ENCODE results near the gene OIP5. TPM values are rescaled to one million over a fixed set of nuclear protein-coding genes. Genes with fewer than 3 reads are reported as not detected.
"Not testable (repeated sequence)": the region's sequence is repeated elsewhere in the genome, so short reads cannot be mapped to it uniquely, and the experiment has no call there.

Gene OIP5
- total RNA-seq, 2 donors from 2014 or later: 10.5 to 13.1 TPM

- DNase-seq (ENCODE audit: low spot score in 2 of 2); H3K9me3 Mint-ChIP-seq; ATAC-seq: not testable (repeated sequence)
- peaks cover 24 to 43% of the 10 kb centered on the region in 2 donors for H3K36me3 Mint-ChIP-seq
- peak overlapping the region; percentile 94 to 97 for H3K27ac Mint-ChIP-seq
Observed at GRCh38 chr15:41282980-41283652, 49.3 kb downstream of the OIP5 start.

- not testable (repeated sequence) for H3K9me3 Mint-ChIP-seq; DNase-seq (ENCODE audit: low spot score in 2 of 2); ATAC-seq
- Mint-ChIP-seq H3K27ac (peak overlapping the region in 1 of 2 donors; percentile 97), H3K36me3 (peaks cover 23 to 40% of the 10 kb centered on the region in 2 donors)
Observed at GRCh38 chr15:41282436-41282835, 50.0 kb downstream of the OIP5 start.

GRCh38 chr15:41281236-41281635, 51.2 kb downstream of the OIP5 start:
- H3K36me3 Mint-ChIP-seq: peaks cover 16 to 28% of the 10 kb centered on the region in 2 donors
- no peak overlapping the region for H3K27ac Mint-ChIP-seq
- ATAC-seq: no peak

GRCh38 chr15:41279535-41280283, 52.7 kb downstream of the OIP5 start:
- ATAC-seq (no peak), DNase-seq (ENCODE audit: low spot score in 2 of 2) (no peak)
- peaks cover 6 to 14% of the 10 kb centered on the region in 2 donors for H3K36me3 Mint-ChIP-seq
- H3K27ac Mint-ChIP-seq: peak overlapping the region in 1 of 2 donors; percentile 12
- no peaks in the 10 kb centered on the region for H3K9me3 Mint-ChIP-seq

More at GRCh38 chr15:41281236-41281635, 51.2 kb downstream of the OIP5 start:
- no peaks in the 10 kb centered on the region for H3K9me3 Mint-ChIP-seq
- DNase-seq (ENCODE audit: low spot score in 2 of 2): no peak

- Mint-ChIP-seq H3K27ac (no peak overlapping the region), H3K36me3 (peaks cover 0 to under 1% of the 10 kb centered on the region in 2 donors), H3K9me3 (no peaks in the 10 kb centered on the region)
- DNase-seq (ENCODE audit: low spot score in 2 of 2) (no peak), ATAC-seq (no peak)
Observed at GRCh38 chr15:41278319-41278718, 54.1 kb downstream of the OIP5 start.

- no peak for DNase-seq (ENCODE audit: low spot score in 2 of 2)
- no peak for ATAC-seq
- Mint-ChIP-seq H3K36me3 (no peaks in the 10 kb centered on the region), H3K27ac (no peak overlapping the region), H3K9me3 (no peaks in the 10 kb centered on the region)
Observed at GRCh38 chr15:41276831-41277230, 55.6 kb downstream of the OIP5 start.

GRCh38 chr15:41269887-41270286, 62.5 kb downstream of the OIP5 start:
- H3K27ac Mint-ChIP-seq: no peak overlapping the region
- DNase-seq (ENCODE audit: low spot score in 2 of 2): no peak
- no peaks in the 10 kb centered on the region for H3K36me3 Mint-ChIP-seq
- no peak for ATAC-seq
- no peaks in the 10 kb centered on the region for H3K9me3 Mint-ChIP-seq

- no peaks in the 10 kb centered on the region for H3K36me3 Mint-ChIP-seq
- no peaks in the 10 kb centered on the region for H3K9me3 Mint-ChIP-seq
- ATAC-seq: no peak
- DNase-seq (ENCODE audit: low spot score in 2 of 2): no peak
- H3K27ac Mint-ChIP-seq: peak overlapping the region in 1 of 2 donors; percentile 33
Observed at GRCh38 chr15:41263891-41264351, 68.5 kb downstream of the OIP5 start.

- Mint-ChIP-seq H3K36me3 (no peaks in the 10 kb centered on the region), H3K9me3 (no peaks in the 10 kb centered on the region), H3K27ac (no peak overlapping the region)
- DNase-seq (ENCODE audit: low spot score in 2 of 2): no peak
- no peak for ATAC-seq
Observed at GRCh38 chr15:41262571-41262970, 69.8 kb downstream of the OIP5 start.

GRCh38 chr15:41260924-41261323, 71.5 kb downstream of the OIP5 start:
- H3K36me3 Mint-ChIP-seq; H3K27ac Mint-ChIP-seq; ATAC-seq; DNase-seq (ENCODE audit: low spot score in 2 of 2); H3K9me3 Mint-ChIP-seq: not testable (repeated sequence)

GRCh38 chr15:41259546-41260189, 72.7 kb downstream of the OIP5 start:
- Mint-ChIP-seq H3K27ac (no peak overlapping the region), H3K9me3 (no peaks in the 10 kb centered on the region), H3K36me3 (no peaks in the 10 kb centered on the region)
- no peak for ATAC-seq
- no peak for DNase-seq (ENCODE audit: low spot score in 2 of 2)

Other genes with a start within 250 kb of the OIP5 start
- gene INO80, start 216.3 kb downstream of the OIP5 start, total RNA-seq: 10 to 100 TPM; 22.9 to 28.1 TPM
- gene EXD1, start 101.8 kb downstream of the OIP5 start, total RNA-seq: under 1 TPM in 1 of 2 donors, not detected in 1; 0.32 TPM
- gene CHP1, start 101.3 kb downstream of the OIP5 start, total RNA-seq: 10 to 100 TPM; 34.2 to 57.2 TPM
- 100 to 1,000 TPM; 181 to 391 TPM for gene NUSAP1, start 290 bp upstream of the OIP5 start, total RNA-seq
- gene NDUFAF1, start 69.9 kb upstream of the OIP5 start, total RNA-seq: 10 to 100 TPM; 22.4 to 23.8 TPM
- gene RTF1, start 84.5 kb upstream of the OIP5 start, total RNA-seq: 10 to 100 TPM; 26.3 to 29.4 TPM
- 1 to 10 TPM; 1.2 to 7.1 TPM for gene ITPKA, start 161.3 kb upstream of the OIP5 start, total RNA-seq
- under 1 TPM; 0.20 to 0.51 TPM for gene LTK, start 181.2 kb upstream of the OIP5 start, total RNA-seq
- 10 to 100 TPM; 47.8 to 66.3 TPM for gene RPAP1, start 211.7 kb upstream of the OIP5 start, total RNA-seq
- 1 to 10 TPM; 1.7 to 2.9 TPM for gene TYRO3, start 226.6 kb upstream of the OIP5 start, total RNA-seq